HepG2 (cell line): ENCODE measurements around the gene MARCHF6. TPM values are rescaled to one million over a fixed set of nuclear protein-coding genes. Genes with fewer than 3 reads are reported as not detected.

Source experiments
- ATAC-seq: fragments of 200-7000 bp; cut with Tn5 transposase; 3 replicates; pipeline ENCODE4 v1.9.1; 2020; ENCODE audit warnings: mild to moderate bottlenecking, moderate library complexity
- BruUV-seq: library from RNA; stranded (reverse); fragments of 400-500 nt; replicated peaks from 2 replicates; lab custom pipeline; 2021; lab: Mats Ljungman, UMichigan
- CTCF ChIA-PET: fragments of 300-600 bp; formaldehyde crosslinking; extraction: SDS; loops from one replicate; lab custom pipeline; 2021; ENCODE audit warnings: low total read pairs, inconsistent platforms, low intra/inter-chr PET ratio; lab: Yijun Ruan, JAX
- POLR2A ChIA-PET: fragments of 350-600 bp; sonication (Branson Sonifier 250); formaldehyde crosslinking; loops from one replicate; lab custom pipeline; 2020; ENCODE audit warnings: antibody characterized with exemption, inconsistent platforms; lab: Yijun Ruan, JAX
- DNase-seq: peaks from one replicate; pipeline ENCODE4 v3.0.0-alpha.2; 2015; ENCODE audit warnings: low spot score
- FAIRE-seq: peaks from 3 replicates; lab custom pipeline; 2011; peaks lifted over from hg19 to GRCh38; lab: Jason Lieb, UNC
- H2AFZ ChIP-seq: one replicate; pipeline ENCODE4 v1.6.1; 2011; ENCODE audit warnings: low read length, inconsistent platforms
- H3K27ac ChIP-seq: fragments of 300-600 bp; 3 replicates; pipeline ENCODE4 v1.8.0; 2011; ENCODE audit warnings: mixed run types, mild to moderate bottlenecking, mixed read lengths, low read length, inconsistent platforms; ENCODE audit not compliant: insufficient read depth; ENCODE audit errors: extremely low read length
- H3K27me3 ChIP-seq, 2 experiments: fragments of 200-600 bp in 1 of 2; 2 replicates in 1 of 2; 3 replicates in 1 of 2; pipeline versions ENCODE4 v1.6.0 to v1.8.0; 2011; ENCODE audit warnings: low read length in 2 of 2, mild to moderate bottlenecking in 2 of 2, moderate library complexity in 2 of 2, inconsistent platforms in 1 of 2; ENCODE audit not compliant: insufficient read depth in 2 of 2, control insufficient read depth in 1 of 2
- H3K36me3 ChIP-seq, 2 experiments: fragments of 200-600 bp in 1 of 2; replicated peaks in 1 of 2; 2 replicates in 1 of 2; 3 replicates in 1 of 2; pipeline versions ENCODE4 v1.5.1 to v1.8.0; 2011; ENCODE audit warnings: low read length in 2 of 2, inconsistent platforms in 1 of 2; ENCODE audit not compliant: insufficient read depth in 2 of 2, control insufficient read depth in 1 of 2
- H3K4me1 ChIP-seq: 2 replicates; pipeline ENCODE4 v1.5.1; 2012; ENCODE audit warnings: low read length, inconsistent platforms; ENCODE audit not compliant: insufficient read depth
- H3K4me2 ChIP-seq: 2 replicates; pipeline ENCODE4 v1.6.0; 2011; ENCODE audit warnings: low read depth, low read length, inconsistent platforms
- H3K4me3 ChIP-seq, 3 experiments: fragments of 200-600 bp in 1 of 3; sonication (generic), shearing (Covaris generic) in 1 of 3; replicated peaks in 1 of 3; 2 replicates each; pipeline ENCODE4 v1.5.1; 2011 to 2016; ENCODE audit warnings: low read length in 3 of 3, inconsistent platforms in 2 of 3, low read depth in 2 of 3, mild to moderate bottlenecking in 2 of 3, control low read depth in 1 of 3, mixed read lengths in 1 of 3; ENCODE audit not compliant: insufficient read depth in 1 of 3
- H3K79me2 ChIP-seq: one replicate; pipeline ENCODE4 v1.6.1; 2011; ENCODE audit warnings: low read length, inconsistent platforms; ENCODE audit not compliant: insufficient read depth
- H3K9ac ChIP-seq: 2 replicates; pipeline ENCODE4 v1.6.0; 2011; ENCODE audit warnings: mild to moderate bottlenecking, low read depth, low read length, inconsistent platforms; ENCODE audit not compliant: insufficient read depth
- H3K9me3 ChIP-seq: 2 replicates; pipeline ENCODE4 v1.5.1; 2012; ENCODE audit warnings: mild to moderate bottlenecking, low read length
- H4K20me1 ChIP-seq: 2 replicates; pipeline ENCODE4 v1.6.0; 2011; ENCODE audit warnings: inconsistent platforms, mild to moderate bottlenecking, low read length, moderate library complexity; ENCODE audit not compliant: insufficient read depth
- EHMT2 ChIP-seq: fragments of 200-600 bp; sonication (generic); IDR thresholded peaks from 2 replicates; pipeline ENCODE4 v1.7.0; 2017; ENCODE audit warnings: antibody characterized with exemption, low read depth, low read length, borderline replicate concordance
- HDAC2 ChIP-seq: sonication (generic); formaldehyde crosslinking; IDR thresholded peaks from 2 replicates; pipeline ENCODE4 v1.4.0; 2020; ENCODE audit warnings: missing genetic modification reagents
- KDM1A ChIP-seq: IDR thresholded peaks from 2 replicates; pipeline ENCODE4 v1.6.1; 2016; ENCODE audit warnings: missing compliant biosample characterization
- NFYB ChIP-seq: sonication (generic); formaldehyde crosslinking; IDR thresholded peaks from 2 replicates; pipeline ENCODE4 v1.4.0; 2020; ENCODE audit warnings: missing genetic modification reagents
- TEAD3 ChIP-seq: optimal IDR thresholded peaks from 2 replicates; pipeline ENCODE3; 2016; ENCODE audit warnings: borderline replicate concordance
- THYN1 ChIP-seq: sonication (generic); formaldehyde crosslinking; IDR thresholded peaks from 2 replicates; pipeline ENCODE4 v1.8.1; 2023; ENCODE audit warnings: low read depth, mild to moderate bottlenecking, moderate library complexity, missing genetic modification reagents, borderline replicate concordance
- ZC3H4 ChIP-seq: sonication (generic); formaldehyde crosslinking; IDR thresholded peaks from 2 replicates; pipeline ENCODE4 v1.4.0; 2020; ENCODE audit warnings: missing genetic modification reagents, borderline replicate concordance
- ZKSCAN1 ChIP-seq: fragments of 150-350 bp; IDR thresholded peaks from 2 replicates; pipeline ENCODE4 v1.6.1; 2014; ENCODE audit warnings: low read length
- ZNF138 ChIP-seq: sonication (generic); formaldehyde crosslinking; IDR thresholded peaks from 2 replicates; pipeline ENCODE4 v1.5.0; 2020; ENCODE audit warnings: mild to moderate bottlenecking, low read depth, missing genetic modification reagents
- ZNF549 ChIP-seq: sonication (generic); formaldehyde crosslinking; IDR thresholded peaks from 2 replicates; pipeline ENCODE4 v1.5.0; 2020; ENCODE audit warnings: missing genetic modification reagents
- ZNF644 ChIP-seq: IDR thresholded peaks from 2 replicates; pipeline ENCODE4 v1.6.1; 2016; ENCODE audit warnings: low read depth
- ZNF781 ChIP-seq: sonication (generic); formaldehyde crosslinking; IDR thresholded peaks from 2 replicates; pipeline ENCODE4 v1.5.1; 2020; ENCODE audit warnings: borderline replicate concordance, mild to moderate bottlenecking, missing genetic modification reagents; ENCODE audit errors: not compliant biosample characterization
- WGBS: methylation state at CpG from one replicate; pipeline ENCODE4 v1.1.6; 2017; ENCODE audit warnings: low lambda C conversion rate; 5-methylcytosine and 5-hydroxymethylcytosine counted together
- in situ Hi-C: cut with HindIII; loops from 2 replicates; pipeline ENCODE4 v1.10.0; 2017; ENCODE audit warnings: low pct_unique_long_range_greater_than_20kb; ENCODE audit not compliant: extremely low pct_ligation_motif_present
- intact Hi-C: fragments of 100-400 bp; cut with micrococcal nuclease; formaldehyde crosslinking; loops from one replicate; pipeline ENCODE4 v1.10.0; 2022; ENCODE audit not compliant: unreplicated experiment
- polyA plus RNA-seq, 8 experiments: library from polyadenylated mRNA; depleted of rRNA in 3 of 8; stranded (reverse) in 7 of 8; unstranded in 1 of 8; fragments of >200 nt; fragmentation: Illumina TruSeq in 4 of 8; extraction: Trizol in 4 of 8; gene quantifications; 2 replicates each; pipeline versions ENCODE4 v1.2.1 to v1.2.3, GENCODE V29; 2011 to 2016; ENCODE audit warnings: low read depth in 4 of 8, missing spikeins in 1 of 8, mixed read lengths in 1 of 8; ENCODE audit not compliant: insufficient read depth in 1 of 8
- total RNA-seq, 5 experiments: library from RNA; depleted of rRNA; stranded (reverse); fragments of >200 nt; fragmentation: Illumina TruSeq; extraction: Trizol; gene quantifications; 2 replicates each; pipeline ENCODE4 v1.2.3, GENCODE V29; 2016; ENCODE audit warnings: low read depth in 1 of 5
- TF ChIP-seq, protein P1 (sequence below): IDR thresholded peaks from 2 replicates; pipeline ENCODE4 v1.6.1; 2016; ENCODE audit warnings: missing biosample characterization, missing genetic modification reagents, low read depth

MARCHF6 gene
- total and polyA plus RNA-seq, 2 of the 13 experiments (the other 11 are each of a cell fraction or from before 2014, with no cell fraction given) = 48.6 to 107 TPM

GRCh38 chr5:10348258-10348657, 5.2 kb upstream of the MARCHF6 start:
- TF ChIP-seq ZKSCAN1 = peak; percentile 84
- no peak for TF ChIP-seq ZNF138 (CRISPR knock-in tag)
- no peak for TF ChIP-seq EHMT2
- TF ChIP-seq HDAC2 = no peak
- no peak for TF ChIP-seq THYN1 (CRISPR knock-in tag)
- Histone ChIP-seq H2AFZ (no peak overlapping the region), H3K4me3 (no peak overlapping the region), H3K9me3 (no peaks in the 10 kb centered on the region), H4K20me1 (no peaks in the 10 kb centered on the region), H3K27ac (no peak overlapping the region), H3K79me2 (peaks cover 5% of the 10 kb centered on the region), H3K4me2 (no peak overlapping the region), H3K36me3 (no peaks in the 10 kb centered on the region), H3K4me1 (peaks cover 15% of the 10 kb centered on the region), H3K27me3 (no peaks in the 10 kb centered on the region; a peak in 1 of 5 replicates), H3K9ac (no peak overlapping the region)
- FAIRE-seq (no peak), DNase-seq (no peak), ATAC-seq (no peak)
- in situ Hi-C loops (no loop called here), intact Hi-C loops (no loop called here)
- BruUV-seq = no TSS peak
- WGBS = 75% methylated on average over 2 of the region's 2 CpGs
- ChIA-PET CTCF (no interaction called here), POLR2A (no interaction called here)

- Histone ChIP-seq H3K4me1 (peaks cover 23% of the 10 kb centered on the region), H4K20me1 (peaks cover 17% of the 10 kb centered on the region), H3K79me2 (peaks cover 27% of the 10 kb centered on the region), H3K4me2 (0 out of 2 replicates have a peak overlapping the region, but pooled peaks have one; percentile 95), H3K4me3 (no peak overlapping the region), H3K27me3 (no peaks in the 10 kb centered on the region; a peak in 1 of 5 replicates), H3K9ac (no peak overlapping the region), H2AFZ (no peak overlapping the region), H3K27ac (no peak overlapping the region), H3K9me3 (no peaks in the 10 kb centered on the region), H3K36me3 (no peaks in the 10 kb centered on the region)
- TF ChIP-seq ZNF644 (CRISPR knock-in tag) (0 out of 2 replicates have a peak, but pooled peaks have one; percentile 10), ZNF549 (CRISPR knock-in tag) (no peak), ZC3H4 (CRISPR knock-in tag) (no peak), NFYB (CRISPR knock-in tag) (no peak), ZNF781 (CRISPR knock-in tag) (no peak), KDM1A (CRISPR knock-in tag) (no peak), TEAD3 (CRISPR knock-in tag) (peak; percentile 11)
- TF ChIP-seq, protein P1, sequence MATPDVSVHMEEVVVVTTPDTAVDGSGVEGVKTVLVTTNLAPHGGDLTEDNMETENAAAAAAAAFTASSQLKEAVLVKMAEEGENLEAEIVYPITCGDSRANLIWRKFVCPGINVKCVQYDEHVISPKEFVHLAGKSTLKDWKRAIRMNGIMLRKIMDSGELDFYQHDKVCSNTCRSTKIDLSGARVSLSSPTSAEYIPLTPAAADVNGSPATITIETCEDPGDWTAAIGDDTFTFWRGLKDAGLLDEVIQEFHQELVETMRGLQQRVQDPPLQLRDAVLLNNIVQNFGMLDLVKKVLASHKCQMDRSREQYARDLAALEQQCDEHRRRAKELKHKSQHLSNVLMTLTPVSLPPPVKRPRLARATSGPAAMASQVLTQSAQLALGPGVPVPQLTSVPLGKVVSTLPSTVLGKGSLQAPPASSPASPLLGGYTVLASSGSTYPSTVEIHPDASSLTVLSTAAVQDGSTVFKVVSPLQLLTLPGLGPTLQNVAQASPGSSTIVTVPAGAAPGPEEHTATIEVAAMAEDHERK = no peak
- ChIA-PET CTCF (no interaction called here), POLR2A (no interaction called here)
- ATAC-seq (no peak), DNase-seq (peak; percentile 41), FAIRE-seq (no peak)
- in situ Hi-C loops (no loop called here), intact Hi-C loops (no loop called here)
- 78% methylated on average over 5 of the region's 6 CpGs for WGBS
- BruUV-seq = no TSS peak
These were observed 2.1 kb upstream of the MARCHF6 start for GRCh38 chr5:10351199-10351905.
